Natural killer cell (primary cell): ENCODE data around the gene TNXB. TPM values are rescaled to one million over a fixed set of nuclear protein-coding genes. Genes with fewer than 3 reads are reported as not detected.

Source experiments
- ATAC-seq, 3 donors: fragments of 150-1000 bp in 2 of 3; fragments of 200-7000 bp in 1 of 3; cut with Tn5 transposase; 1 replicate in 1 of 3; 2 replicates in 2 of 3; pipeline ENCODE4 v1.10.0; 2021; ENCODE audit warnings: mild to moderate bottlenecking in 2 of 3, moderate library complexity in 2 of 3
- DNase-seq, 2 donors: peaks; one replicate each; pipeline versions ENCODE4 v3.0.0 to v3.0.0-alpha.2; 2013 to 2021; ENCODE audit warnings: mixed read lengths in 1 of 2
- H3K27ac ChIP-seq: one replicate; pipeline ENCODE4 v1.5.1; 2013; ENCODE audit warnings: mild to moderate bottlenecking, low read length
- H3K27me3 ChIP-seq: one replicate; pipeline ENCODE4 v1.6.1; 2013; ENCODE audit warnings: low read length; ENCODE audit not compliant: control insufficient read depth, insufficient read depth
- H3K36me3 ChIP-seq: one replicate; pipeline ENCODE4 v1.6.1; 2013; ENCODE audit warnings: low read length; ENCODE audit not compliant: control insufficient read depth, insufficient read depth
- H3K4me1 ChIP-seq: one replicate; pipeline ENCODE4 v1.6.1; 2013; ENCODE audit warnings: low read length; ENCODE audit not compliant: control insufficient read depth, insufficient read depth
- H3K4me3 ChIP-seq: one replicate; pipeline ENCODE4 v1.5.1; 2013; ENCODE audit warnings: low read length
- H3K9me3 ChIP-seq: one replicate; pipeline ENCODE4 v1.6.1; 2013; ENCODE audit warnings: low read length; ENCODE audit not compliant: control insufficient read depth, insufficient read depth
- H3K27ac Mint-ChIP-seq, 2 donors: one replicate each; pipeline ENCODE4 v1.8.0; 2022; ENCODE audit warnings: mild to moderate bottlenecking in 2 of 2, mixed read lengths in 2 of 2, moderate library complexity in 1 of 2
- H3K27me3 Mint-ChIP-seq, 2 donors: one replicate each; pipeline ENCODE4 v1.8.0; 2022; ENCODE audit warnings: low read depth in 2 of 2, mixed read lengths in 2 of 2
- H3K36me3 Mint-ChIP-seq: one replicate; pipeline ENCODE4 v1.8.0; 2022; ENCODE audit warnings: mixed read lengths
- H3K4me1 Mint-ChIP-seq, 2 donors: one replicate each; pipeline ENCODE4 v1.8.0; 2022; ENCODE audit warnings: mixed read lengths in 2 of 2
- H3K4me3 Mint-ChIP-seq: one replicate; pipeline ENCODE4 v1.8.0; 2022; ENCODE audit warnings: mild to moderate bottlenecking, moderate library complexity, mixed read lengths
- H3K9me3 Mint-ChIP-seq, 2 donors: one replicate each; pipeline ENCODE4 v1.8.0; 2022; ENCODE audit warnings: mixed read lengths in 2 of 2
- WGBS: methylation state at CpG from one replicate; pipeline ENCODE4 v1.1.7; 2013; ENCODE audit warnings: missing lambda C conversion rate; ENCODE audit not compliant: insufficient coverage; 5-methylcytosine and 5-hydroxymethylcytosine counted together
- intact Hi-C: fragments of 100-400 bp; cut with micrococcal nuclease; formaldehyde crosslinking; loops from one replicate; pipeline ENCODE4 v1.14.2; 2022
- total RNA-seq, 4 donors: library from RNA; stranded (reverse); fragments of 120-200 nt in 1 of 4; gene quantifications; one replicate each; pipeline versions ENCODE4 v1.2.3 to v1.2.4, GENCODE V29; 2013 to 2022
- TF ChIP-seq, protein P1 (sequence below): fragments of 200-600 bp; IDR thresholded peaks from one replicate; pipeline ENCODE4 v1.8.0; 2022; ENCODE audit warnings: antibody characterized with exemption

Gene TNXB
- total RNA-seq, 3 donors from 2014 or later (not counting 1 experiment from before 2014, with no cell fraction given), result 11.7 to 15.2 (median 13.5) TPM

DNA sequence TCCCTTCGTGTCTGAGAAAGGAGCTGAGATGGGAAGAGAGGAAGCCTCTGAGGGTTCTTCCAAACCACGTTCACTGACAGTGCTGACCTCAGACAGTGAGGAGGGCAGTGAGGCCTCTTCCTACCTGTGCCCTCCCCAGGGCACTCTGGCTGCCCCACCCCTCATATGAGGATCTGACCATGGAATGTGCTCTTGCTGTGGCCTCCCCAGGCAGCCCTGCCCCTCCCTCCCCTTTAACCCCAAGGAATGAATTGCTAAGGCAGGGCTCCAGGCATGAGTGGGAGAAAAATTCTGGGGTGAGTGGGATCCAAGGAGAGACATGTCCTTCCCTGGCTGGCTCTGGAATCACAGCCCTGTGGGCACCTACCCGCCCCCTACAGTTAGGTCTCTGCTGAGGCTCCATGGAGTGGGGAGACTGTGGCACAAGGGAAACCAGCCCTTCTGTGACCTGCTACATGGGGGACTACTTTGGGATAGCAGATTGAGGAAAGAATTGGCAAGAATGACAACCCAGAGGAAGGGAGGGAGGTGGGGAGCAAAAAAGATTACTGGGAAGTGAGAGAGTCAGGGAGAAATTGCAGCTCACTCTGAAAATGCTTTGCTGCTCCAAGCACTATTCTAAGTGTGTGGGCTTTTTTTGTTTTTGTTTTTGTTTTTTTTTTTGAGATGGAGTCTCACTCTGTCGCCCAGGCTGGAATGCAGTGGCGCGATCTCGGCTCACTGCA, 29.4 kb downstream of the TNXB start:
- Mint-ChIP-seq H3K27me3 (peaks cover 10 to 11% of the 10 kb centered on the region in 2 donors), H3K36me3 (no peaks in the 10 kb centered on the region), H3K9me3 (no peaks in the 10 kb centered on the region), H3K27ac (no peak overlapping the region), H3K4me3 (no peak overlapping the region), H3K4me1 (no peaks in the 10 kb centered on the region)
- ATAC-seq, result no peak
- Histone ChIP-seq H3K4me1 (no peaks in the 10 kb centered on the region), H3K9me3 (no peaks in the 10 kb centered on the region), H3K27me3 (no peaks in the 10 kb centered on the region), H3K36me3 (no peaks in the 10 kb centered on the region), H3K4me3 (no peak overlapping the region), H3K27ac (no peak overlapping the region)
- no peak for DNase-seq
- TF ChIP-seq, protein P1, sequence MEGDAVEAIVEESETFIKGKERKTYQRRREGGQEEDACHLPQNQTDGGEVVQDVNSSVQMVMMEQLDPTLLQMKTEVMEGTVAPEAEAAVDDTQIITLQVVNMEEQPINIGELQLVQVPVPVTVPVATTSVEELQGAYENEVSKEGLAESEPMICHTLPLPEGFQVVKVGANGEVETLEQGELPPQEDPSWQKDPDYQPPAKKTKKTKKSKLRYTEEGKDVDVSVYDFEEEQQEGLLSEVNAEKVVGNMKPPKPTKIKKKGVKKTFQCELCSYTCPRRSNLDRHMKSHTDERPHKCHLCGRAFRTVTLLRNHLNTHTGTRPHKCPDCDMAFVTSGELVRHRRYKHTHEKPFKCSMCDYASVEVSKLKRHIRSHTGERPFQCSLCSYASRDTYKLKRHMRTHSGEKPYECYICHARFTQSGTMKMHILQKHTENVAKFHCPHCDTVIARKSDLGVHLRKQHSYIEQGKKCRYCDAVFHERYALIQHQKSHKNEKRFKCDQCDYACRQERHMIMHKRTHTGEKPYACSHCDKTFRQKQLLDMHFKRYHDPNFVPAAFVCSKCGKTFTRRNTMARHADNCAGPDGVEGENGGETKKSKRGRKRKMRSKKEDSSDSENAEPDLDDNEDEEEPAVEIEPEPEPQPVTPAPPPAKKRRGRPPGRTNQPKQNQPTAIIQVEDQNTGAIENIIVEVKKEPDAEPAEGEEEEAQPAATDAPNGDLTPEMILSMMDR, result no peak
- intact Hi-C loops, result no loop called here
- WGBS, result 82% methylated on average over 7 of the region's 7 CpGs

DNA sequence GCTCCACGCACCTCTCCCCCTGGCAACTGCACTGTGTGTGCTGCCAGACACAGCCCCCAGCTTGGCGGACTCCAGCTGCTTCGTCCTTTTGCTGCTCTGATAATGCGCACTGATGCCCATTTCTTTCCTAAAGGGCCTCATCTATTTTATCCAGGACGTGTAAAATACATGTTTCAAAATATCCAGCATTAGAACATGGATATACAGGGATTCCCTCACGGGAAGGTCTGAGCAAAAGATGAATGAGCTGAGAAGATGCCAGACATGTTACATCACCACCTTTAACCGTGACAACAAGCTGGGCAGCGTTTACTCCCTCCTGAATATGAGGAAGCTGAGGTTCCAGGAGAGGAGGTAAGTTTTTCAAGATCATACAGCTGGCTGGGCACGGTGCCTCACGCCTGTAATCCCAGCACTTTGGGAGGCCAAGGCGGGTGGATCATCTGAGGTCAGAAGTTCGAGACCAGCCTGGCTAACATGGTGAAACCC, 32.8 kb downstream of the TNXB start:
- no peaks in the 10 kb centered on the region for H3K36me3 ChIP-seq
- Mint-ChIP-seq H3K36me3 (no peaks in the 10 kb centered on the region), H3K27ac (no peak overlapping the region), H3K9me3 (no peaks in the 10 kb centered on the region), H3K27me3 (peaks cover 0 to 6% of the 10 kb centered on the region in 2 donors), H3K4me1 (no peaks in the 10 kb centered on the region), H3K4me3 (no peak overlapping the region)
- H3K9me3 ChIP-seq, result no peaks in the 10 kb centered on the region
- no peaks in the 10 kb centered on the region for H3K27me3 ChIP-seq
- no peaks in the 10 kb centered on the region for H3K4me1 ChIP-seq
- DNase-seq, result no peak
- intact Hi-C loops, result no loop called here
- no peak overlapping the region for H3K27ac ChIP-seq
- no peak for ATAC-seq
- 73% methylated on average over 8 of the region's 12 CpGs for WGBS
- TF ChIP-seq, protein P1, result no peak
- H3K4me3 ChIP-seq, result no peak overlapping the region

DNA sequence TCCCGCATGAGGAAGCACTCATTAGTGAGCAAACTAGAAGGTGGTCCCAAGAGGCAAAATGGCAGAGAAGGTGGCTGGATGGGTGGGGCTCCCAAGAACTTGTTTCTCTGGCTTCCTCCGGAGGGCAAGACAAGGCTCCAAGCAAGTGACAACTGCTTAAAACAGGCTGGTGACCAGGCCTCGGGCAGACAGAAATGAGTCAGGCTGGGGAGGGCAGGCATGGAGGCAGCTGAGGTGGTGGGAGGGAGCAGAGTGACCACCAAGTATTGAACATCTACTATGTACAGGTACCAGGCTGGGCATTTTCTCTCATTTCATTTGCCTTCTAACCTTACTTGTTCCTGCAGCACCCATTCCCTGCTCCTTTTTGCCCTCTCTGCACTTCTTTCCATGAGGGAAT, 33.4 kb downstream of the TNXB start:
- no peaks in the 10 kb centered on the region for H3K4me1 ChIP-seq
- Mint-ChIP-seq H3K27ac (no peak overlapping the region), H3K36me3 (no peaks in the 10 kb centered on the region), H3K27me3 (peaks cover 0 to 6% of the 10 kb centered on the region in 2 donors), H3K4me1 (no peaks in the 10 kb centered on the region), H3K9me3 (no peaks in the 10 kb centered on the region), H3K4me3 (no peak overlapping the region)
- H3K9me3 ChIP-seq, result no peaks in the 10 kb centered on the region
- ATAC-seq (no peak), DNase-seq (no peak)
- H3K27me3 ChIP-seq, result no peaks in the 10 kb centered on the region
- intact Hi-C loops, result no loop called here
- WGBS, result 94% methylated on average over 3 of the region's 3 CpGs
- TF ChIP-seq, protein P1, result no peak
- no peaks in the 10 kb centered on the region for H3K36me3 ChIP-seq
- H3K27ac ChIP-seq, result no peak overlapping the region
- no peak overlapping the region for H3K4me3 ChIP-seq
